Airway epithelial cell (primary cell): ENCODE results near the gene ASB7. TPM values are rescaled to one million over a fixed set of nuclear protein-coding genes. Genes with fewer than 3 reads are reported as not detected.

ENCODE experiments used
- total RNA-seq: library from RNA; depleted of rRNA; stranded (reverse); fragments of >200 nt; gene quantifications from 2 replicates; pipeline ENCODE4 v1.2.3, GENCODE V29; 2015

Gene ASB7, protein sequence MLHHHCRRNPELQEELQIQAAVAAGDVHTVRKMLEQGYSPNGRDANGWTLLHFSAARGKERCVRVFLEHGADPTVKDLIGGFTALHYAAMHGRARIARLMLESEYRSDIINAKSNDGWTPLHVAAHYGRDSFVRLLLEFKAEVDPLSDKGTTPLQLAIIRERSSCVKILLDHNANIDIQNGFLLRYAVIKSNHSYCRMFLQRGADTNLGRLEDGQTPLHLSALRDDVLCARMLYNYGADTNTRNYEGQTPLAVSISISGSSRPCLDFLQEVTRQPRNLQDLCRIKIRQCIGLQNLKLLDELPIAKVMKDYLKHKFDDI
- total RNA-seq, result 5.0 and 9.5 TPM in 2 replicates

DNA sequence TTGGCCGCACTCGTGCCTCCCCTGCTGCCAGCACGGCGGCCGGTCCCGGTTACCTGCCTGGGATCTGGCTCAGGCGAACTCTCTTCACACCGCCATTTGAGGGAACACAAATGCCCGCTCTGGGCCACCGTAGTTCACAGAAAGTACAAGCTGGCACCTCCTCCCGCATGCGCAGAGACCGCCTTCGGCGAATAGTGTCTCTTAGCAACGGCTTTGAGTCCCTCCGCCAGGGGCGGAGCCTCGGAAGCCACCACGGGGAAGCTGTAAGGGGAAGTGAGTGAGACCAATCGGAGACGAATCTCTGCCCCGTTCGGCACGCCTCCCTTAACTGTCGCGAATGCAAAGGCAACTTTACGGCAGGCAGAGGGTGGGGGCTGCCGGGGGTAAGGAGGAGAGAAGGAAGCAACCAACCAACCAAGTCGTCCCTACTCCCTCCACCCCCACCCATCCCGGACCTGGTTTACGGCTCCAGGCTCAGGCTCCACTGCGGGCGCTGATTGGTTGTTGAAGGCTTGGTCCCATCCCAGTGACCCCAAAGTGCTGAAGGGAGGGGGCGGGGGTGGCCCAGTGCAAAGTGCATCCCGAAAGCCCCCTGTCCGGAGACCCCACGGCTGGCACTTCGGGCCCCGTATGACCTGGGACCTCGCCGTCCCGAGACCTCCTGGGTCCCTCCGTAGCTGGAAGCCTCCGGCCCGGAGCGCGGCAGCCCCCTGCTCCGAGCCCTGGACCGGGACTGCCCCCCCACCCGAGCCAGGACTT, at the start of gene ASB7, which contains the start of gene LINS1:
TSS of gene ASB7 (plus strand) at position 526 of the 759 bp plus-strand sequence. CDS start 9,628 bp downstream, outside the sequence.
TSS of gene LINS1 (minus strand) at position 121 of the 759 bp plus-strand sequence. CDS start 21,342 bp downstream, outside the sequence.

Other genes starting within 250 kb of the ASB7 start
- gene CERS3, start 73.6 kb upstream of the ASB7 start, total RNA-seq, result 12.2 and 14.1 TPM in 2 replicates
- 8.1 and 10.6 TPM in 2 replicates for gene LINS1, start 405 bp upstream of the ASB7 start, total RNA-seq